ENCODE measurements around the gene IRF4.
"Not testable (repeated sequence)": the region's sequence is repeated elsewhere in the genome, so short reads cannot be mapped to it uniquely, and the experiment has no call there.

The IRF4 gene

GRCh38 chr6:366389-367297 lies 24.9 kb upstream of the IRF4 start:
- DNase-seq: no peak

- DNase-seq: no peak
These were observed 24.2 kb upstream of the IRF4 start for GRCh38 chr6:367298-367794.

GRCh38 chr6:367891-368630 lies 23.5 kb upstream of the IRF4 start:
- no peak for DNase-seq

GRCh38 chr6:369559-370431 lies 21.8 kb upstream of the IRF4 start:
- DNase-seq: no peak

- no peak for DNase-seq
These were observed 21.0 kb upstream of the IRF4 start for GRCh38 chr6:370555-370954.

GRCh38 chr6:371851-372250 lies 19.7 kb upstream of the IRF4 start:
- not testable (repeated sequence) for DNase-seq

- DNase-seq: no peak
These were observed 19.1 kb upstream of the IRF4 start for GRCh38 chr6:372336-372911.

- no peak for DNase-seq
These were observed 18.5 kb upstream of the IRF4 start for GRCh38 chr6:373031-373430.

GRCh38 chr6:373773-374724 lies 17.5 kb upstream of the IRF4 start:
- no peak for DNase-seq

- DNase-seq: no peak
These were observed 16.6 kb upstream of the IRF4 start for GRCh38 chr6:374956-375355.

GRCh38 chr6:376827-377640 lies 14.5 kb upstream of the IRF4 start:
- no peak for DNase-seq

- not testable (repeated sequence) for DNase-seq
These were observed 13.9 kb upstream of the IRF4 start for GRCh38 chr6:377641-378020.

- no peak for DNase-seq
These were observed 13.2 kb upstream of the IRF4 start for GRCh38 chr6:378090-378957.

- DNase-seq: no peak
These were observed 12.6 kb upstream of the IRF4 start for GRCh38 chr6:378958-379409.

GRCh38 chr6:379410-380181 lies 12.0 kb upstream of the IRF4 start:
- DNase-seq: no peak

GRCh38 chr6:380234-381218 lies 11.0 kb upstream of the IRF4 start:
- no peak for DNase-seq

- no peak for DNase-seq
These were observed 9.7 kb upstream of the IRF4 start for GRCh38 chr6:381742-382461.

Measured in DMS153 (cell line).